IPS-18c (cell line): ENCODE measurements around the gene TBL1X.

ENCODE experiments used
- H3K4me3 ChIP-seq: 2 replicates; pipeline ENCODE4 v1.7.0; 2013; ENCODE audit warnings: low read depth, mild to moderate bottlenecking, low read length, moderate library complexity; ENCODE audit not compliant: insufficient read depth
- H3K9me3 ChIP-seq: one replicate; pipeline ENCODE4 v1.6.1; 2013; ENCODE audit warnings: mild to moderate bottlenecking, low read length, moderate library complexity; ENCODE audit not compliant: control insufficient read depth, insufficient read depth

The TBL1X gene

GRCh38 chrX:9682456-9682855 is 217.6 kb downstream of the TBL1X start:
- H3K9me3 ChIP-seq = peaks cover 15% of the 10 kb centered on the region

GRCh38 chrX:9682861-9683260 is 218.0 kb downstream of the TBL1X start:
- Histone ChIP-seq H3K9me3 (peaks cover 18% of the 10 kb centered on the region), H3K4me3 (no peak overlapping the region)

More at GRCh38 chrX:9682456-9682855, 217.6 kb downstream of the TBL1X start:
- no peak overlapping the region for H3K4me3 ChIP-seq

GRCh38 chrX:9683350-9683749 is 218.5 kb downstream of the TBL1X start:
- peaks cover 18% of the 10 kb centered on the region for H3K9me3 ChIP-seq
- H3K4me3 ChIP-seq = no peak overlapping the region

- Histone ChIP-seq H3K4me3 (no peak overlapping the region), H3K9me3 (peaks cover 25% of the 10 kb centered on the region)
Observed at GRCh38 chrX:9687899-9688298, 223.0 kb downstream of the TBL1X start.

GRCh38 chrX:9688833-9689232 is 224.0 kb downstream of the TBL1X start:
- peaks cover 20% of the 10 kb centered on the region for H3K9me3 ChIP-seq
- H3K4me3 ChIP-seq = no peak overlapping the region

GRCh38 chrX:9690046-9690445 is 225.2 kb downstream of the TBL1X start:
- peaks cover 17% of the 10 kb centered on the region for H3K9me3 ChIP-seq
- no peak overlapping the region; the same call in 1 of the 2 replicates for H3K4me3 ChIP-seq

GRCh38 chrX:9693307-9694001 is 228.6 kb downstream of the TBL1X start:
- no peak overlapping the region for H3K4me3 ChIP-seq
- H3K9me3 ChIP-seq = peaks cover 11% of the 10 kb centered on the region

- peaks cover 8% of the 10 kb centered on the region for H3K9me3 ChIP-seq
Observed at GRCh38 chrX:9698576-9698975, 233.7 kb downstream of the TBL1X start.

GRCh38 chrX:9700555-9700954 is 235.7 kb downstream of the TBL1X start:
- Histone ChIP-seq H3K9me3 (peaks cover 18% of the 10 kb centered on the region), H3K4me3 (no peak overlapping the region)

More at GRCh38 chrX:9698576-9698975, 233.7 kb downstream of the TBL1X start:
- H3K4me3 ChIP-seq = no peak overlapping the region

GRCh38 chrX:9701790-9702189 is 236.9 kb downstream of the TBL1X start:
- Histone ChIP-seq H3K4me3 (no peak overlapping the region), H3K9me3 (peaks cover 18% of the 10 kb centered on the region)

GRCh38 chrX:9703406-9703805 is 238.5 kb downstream of the TBL1X start:
- Histone ChIP-seq H3K9me3 (peaks cover 17% of the 10 kb centered on the region), H3K4me3 (no peak overlapping the region)

GRCh38 chrX:9704876-9705465 is 240.1 kb downstream of the TBL1X start:
- Histone ChIP-seq H3K4me3 (no peak overlapping the region), H3K9me3 (peaks cover 12% of the 10 kb centered on the region)

GRCh38 chrX:9706421-9706820 is 241.6 kb downstream of the TBL1X start:
- peaks cover 12% of the 10 kb centered on the region for H3K9me3 ChIP-seq
- no peak overlapping the region for H3K4me3 ChIP-seq

- Histone ChIP-seq H3K9me3 (peaks cover 15% of the 10 kb centered on the region), H3K4me3 (no peak overlapping the region)
Observed at GRCh38 chrX:9707306-9708033, 242.6 kb downstream of the TBL1X start.

GRCh38 chrX:9708086-9708485 is 243.2 kb downstream of the TBL1X start:
- Histone ChIP-seq H3K9me3 (peaks cover 16% of the 10 kb centered on the region), H3K4me3 (no peak overlapping the region)

- peaks cover 12% of the 10 kb centered on the region for H3K9me3 ChIP-seq
- no peak overlapping the region for H3K4me3 ChIP-seq
Observed at GRCh38 chrX:9708923-9709553, 244.2 kb downstream of the TBL1X start.

GRCh38 chrX:9710332-9710731 is 245.5 kb downstream of the TBL1X start:
- no peak overlapping the region for H3K4me3 ChIP-seq
- H3K9me3 ChIP-seq = peaks cover 4% of the 10 kb centered on the region

GRCh38 chrX:9717376-9717775 is 252.5 kb downstream of the TBL1X start:
- H3K4me3 ChIP-seq = no peak overlapping the region
- H3K9me3 ChIP-seq = peaks cover 21% of the 10 kb centered on the region
